ENCODE results near the gene NEMP1.
"Not testable (repeated sequence)": the region's sequence is repeated elsewhere in the genome, so short reads cannot be mapped to it uniquely, and the experiment has no call there.

Gene NEMP1

GRCh38 chr12:57053901-57054300 is 24.7 kb downstream of the NEMP1 start:
- not testable (repeated sequence) for DNase-seq

- not testable (repeated sequence) for DNase-seq
These were observed 25.4 kb downstream of the NEMP1 start for GRCh38 chr12:57053146-57053545.

GRCh38 chr12:57051011-57051410 is 27.6 kb downstream of the NEMP1 start:
- DNase-seq = no peak

- peak in 1 of 4 experiments; percentile 35 for DNase-seq
These were observed 28.7 kb downstream of the NEMP1 start, which contains the start of gene MYO1A for GRCh38 chr12:57049890-57050289. Gene MYO1A (minus strand): TSS chr12:57050129. CDS start chr12:57048323, 1,806 bp downstream.

GRCh38 chr12:57049119-57049446 is 29.5 kb downstream of the NEMP1 start:
- DNase-seq = peak in 1 of 4 experiments; percentile 22

GRCh38 chr12:57048423-57049118 is 30.0 kb downstream of the NEMP1 start:
- no peak for DNase-seq

- no peak for DNase-seq
These were observed 30.6 kb downstream of the NEMP1 start for GRCh38 chr12:57047981-57048380.

GRCh38 chr12:57046947-57047890 is 31.4 kb downstream of the NEMP1 start:
- peak; percentile 39 to 69 (median 64) for DNase-seq

- DNase-seq = peak; percentile 38 to 63 (median 57)
These were observed 32.4 kb downstream of the NEMP1 start for GRCh38 chr12:57046086-57046791.

GRCh38 chr12:57044889-57045288 is 33.7 kb downstream of the NEMP1 start:
- no peak for DNase-seq

- DNase-seq = no peak
These were observed 34.1 kb downstream of the NEMP1 start for GRCh38 chr12:57044468-57044867.

GRCh38 chr12:57042695-57043094 is 35.9 kb downstream of the NEMP1 start:
- DNase-seq = no peak

- DNase-seq = peak; percentile 10 to 37 (median 26)
These were observed 37.8 kb downstream of the NEMP1 start for GRCh38 chr12:57040750-57041149.

- DNase-seq = no peak
These were observed 38.4 kb downstream of the NEMP1 start for GRCh38 chr12:57040211-57040610.

- peak; percentile 9 to 56 (median 52) for DNase-seq
These were observed 39.4 kb downstream of the NEMP1 start for GRCh38 chr12:57039016-57039798.

GRCh38 chr12:57037264-57037663 is 41.3 kb downstream of the NEMP1 start:
- DNase-seq = no peak

GRCh38 chr12:57033431-57033830 is 45.2 kb downstream of the NEMP1 start:
- no peak for DNase-seq

- no peak for DNase-seq
These were observed 46.8 kb downstream of the NEMP1 start for GRCh38 chr12:57031789-57032188.

GRCh38 chr12:57031138-57031725 is 47.4 kb downstream of the NEMP1 start:
- peak; percentile 34 to 62 (median 56) for DNase-seq

- DNase-seq = no peak
These were observed 49.1 kb downstream of the NEMP1 start for GRCh38 chr12:57029457-57029856.

- no peak for DNase-seq
These were observed 50.8 kb downstream of the NEMP1 start for GRCh38 chr12:57027805-57028153.

Data from suppressor macrophage (primary cell).